Measurements from ENCODE around the gene GNG10.
"Not testable (repeated sequence)": the region's sequence is repeated elsewhere in the genome, so short reads cannot be mapped to it uniquely, and the experiment has no call there.

Gene GNG10

GRCh38 chr9:111661150-111661801 is at the start of gene GNG10:
Gene GNG10 (plus strand): TSS chr9:111661605. CDS start chr9:111661635, 30 bp downstream.
- H3K27ac ChIP-seq, result peak within 1 kb of the TSS; percentile 65
- TF ChIP-seq ZFX (IDR thresholded peaks at IDR 0.05) (no peak; the same call in none of the 2 replicates), CTCF (conservative IDR thresholded peaks at IDR 0.05) (no peak)

GRCh38 chr9:111613436-111614040 is 47.9 kb upstream of the GNG10 start:
- no peak for TF ChIP-seq ZFX (IDR thresholded peaks at IDR 0.05)
- TF ChIP-seq CTCF (conservative IDR thresholded peaks at IDR 0.05), result no peak
- no peak overlapping the region for H3K27ac ChIP-seq

GRCh38 chr9:111615928-111616327 is 45.5 kb upstream of the GNG10 start:
- no peak overlapping the region for H3K27ac ChIP-seq
- TF ChIP-seq ZFX (IDR thresholded peaks at IDR 0.05), result no peak
- TF ChIP-seq CTCF (conservative IDR thresholded peaks at IDR 0.05), result no peak

GRCh38 chr9:111617349-111617748 is 44.1 kb upstream of the GNG10 start:
- not testable (repeated sequence) for H3K27ac ChIP-seq

GRCh38 chr9:111621895-111622480 is 39.4 kb upstream of the GNG10 start:
- TF ChIP-seq CTCF (conservative IDR thresholded peaks at IDR 0.05), result peak; percentile 93
- no peak for TF ChIP-seq ZFX (IDR thresholded peaks at IDR 0.05)
- no peak overlapping the region for H3K27ac ChIP-seq

- TF ChIP-seq ZFX (IDR thresholded peaks at IDR 0.05) (no peak), CTCF (conservative IDR thresholded peaks at IDR 0.05) (no peak)
- no peak overlapping the region for H3K27ac ChIP-seq
These were observed 38.8 kb upstream of the GNG10 start for GRCh38 chr9:111622626-111623025.

- TF ChIP-seq CTCF (conservative IDR thresholded peaks at IDR 0.05) (no peak), ZFX (IDR thresholded peaks at IDR 0.05) (no peak)
- no peak overlapping the region for H3K27ac ChIP-seq
These were observed 34.0 kb upstream of the GNG10 start for GRCh38 chr9:111627260-111627963.

All from C4-2B (cell line).